Activated CD8-positive, alpha-beta memory T cell treated with anti-CD3 and anti-CD28 coated beads for 36 hours (primary cell): ENCODE measurements around the gene ABHD16A. TPM values are rescaled to one million over a fixed set of nuclear protein-coding genes. Genes with fewer than 3 reads are reported as not detected.

Experiments used
- CTCF ChIA-PET: fragments of 350-600 bp; sonication (Branson Sonifier 250); formaldehyde crosslinking; loops from one replicate; lab custom pipeline; 2021; ENCODE audit warnings: antibody characterized with exemption; lab: Charles Lee
- POLR2A ChIA-PET: fragments of 350-600 bp; sonication (Branson Sonifier 250); formaldehyde crosslinking; loops from one replicate; lab custom pipeline; 2021; ENCODE audit warnings: antibody characterized with exemption; lab: Charles Lee
- total RNA-seq, 2 experiments: library from RNA; stranded (reverse); gene quantifications; one replicate each; pipeline ENCODE4 v1.2.3, GENCODE V29; 2021

ABHD16A gene
- total RNA-seq, 2 experiments from 2014 or later = 30.1 to 32.0 TPM

- ChIA-PET CTCF (interaction anchor here (1.0 to 1.7 kb wide), 3 partner anchors 8 to 114 kb away, joined by 3 to 6 read pairs (median 4); partner anchors contain the start of genes ATP6V1G2 and BAG6), POLR2A (interaction anchor here (0.9 to 1.0 kb wide), 2 partner anchors 8 to 119 kb away, joined by 5 to 6 read pairs; partner anchors contain the start of genes BAG6 and DDX39B)
Observed at GRCh38 chr6:31660381-31661261, 42.5 kb downstream of the ABHD16A start, which contains the start of gene C6orf47. Gene C6orf47 (minus strand): TSS chr6:31660778. CDS start chr6:31659947, 831 bp downstream.

- CTCF ChIA-PET = interaction anchor here (0.8 to 1.7 kb wide), 3 partner anchors 8 to 70 kb away, joined by 3 to 6 read pairs (median 4); partner anchors contain the start of gene BAG6
Observed at GRCh38 chr6:31659649-31660380, 43.3 kb downstream of the ABHD16A start.

GRCh38 chr6:31658983-31659648 lies 44.0 kb downstream of the ABHD16A start:
- ChIA-PET POLR2A (interaction anchor here (0.6 to 1.1 kb wide), 3 partner anchors 176 to 1312 kb away, joined by 3 to 8 read pairs (median 4); partner anchors contain the start of gene DXO), CTCF (interaction anchor here (0.7 to 0.8 kb wide), 3 partner anchors 13 to 67 kb away, joined by 3 read pairs; no protein-coding TSS in a partner anchor)

More at GRCh38 chr6:31659649-31660380, 43.3 kb downstream of the ABHD16A start:
- POLR2A ChIA-PET = interaction anchor here (1.0 to 1.1 kb wide), 2 partner anchors 7 to 175 kb away, joined by 3 to 6 read pairs; partner anchors contain the start of gene BAG6

GRCh38 chr6:31658158-31658688 lies 44.9 kb downstream of the ABHD16A start:
- ChIA-PET POLR2A (interaction anchor here (0.7 kb wide), 1 partner anchor 1313 kb away, joined by 8 read pairs; no protein-coding TSS in a partner anchor), CTCF (interaction anchor here (0.7 to 0.9 kb wide), 2 partner anchors 66 to 164 kb away, joined by 3 read pairs; no protein-coding TSS in a partner anchor)

GRCh38 chr6:31657406-31658157 lies 45.5 kb downstream of the ABHD16A start:
- CTCF ChIA-PET = interaction anchor here (0.9 kb wide), 1 partner anchor 165 kb away, joined by 3 read pairs; no protein-coding TSS in a partner anchor
- POLR2A ChIA-PET = no interaction called here

DNA sequence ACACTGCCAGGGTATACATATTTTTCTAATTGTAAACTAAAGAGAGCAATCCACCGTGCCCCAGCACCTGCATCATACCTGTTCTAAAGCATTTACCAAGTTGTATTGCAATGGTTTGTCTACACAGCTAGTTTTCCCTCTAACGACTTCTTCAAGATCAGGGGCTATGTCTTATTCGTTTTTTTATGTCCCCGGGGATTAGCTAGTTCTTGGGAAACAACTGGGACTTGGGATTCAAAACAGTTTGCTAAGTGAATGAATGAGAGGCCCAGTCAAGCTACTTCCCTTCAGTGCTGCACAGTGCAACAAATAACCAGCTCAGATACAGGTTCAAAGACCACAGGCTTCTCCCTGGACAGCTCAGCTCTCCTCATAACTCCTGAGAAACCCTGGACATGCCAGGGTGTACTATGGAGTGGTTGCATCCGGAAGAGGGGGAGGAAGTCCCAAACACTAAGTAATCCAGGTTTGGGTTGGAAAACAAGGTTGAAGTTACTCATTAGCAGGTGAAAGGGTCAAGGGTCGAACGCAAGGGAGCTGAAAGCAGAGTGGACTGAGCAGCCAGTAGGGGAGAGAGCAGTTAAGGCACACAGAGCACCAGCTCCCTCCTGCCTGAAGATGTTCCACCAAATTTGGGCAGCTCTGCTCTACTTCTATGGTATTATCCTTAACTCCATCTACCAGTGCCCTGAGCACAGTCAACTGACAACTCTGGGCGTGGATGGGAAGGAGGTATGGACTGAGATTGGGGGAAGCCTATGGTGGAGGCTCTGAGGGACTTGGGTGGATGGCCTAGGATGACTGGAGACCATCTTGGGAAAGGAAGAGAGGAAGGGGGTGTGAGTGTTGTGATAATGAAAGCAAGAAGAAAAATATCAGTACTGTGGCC lies 47.5 kb downstream of the ABHD16A start, which contains the start of gene APOM:
TSS of gene APOM (plus strand) at position 546 of the 889 bp plus-strand sequence. CDS start at position 619, 73 bp downstream.
- POLR2A ChIA-PET = no interaction called here
- CTCF ChIA-PET = interaction anchor here (1.0 kb wide), 1 partner anchor 90 kb away, joined by 4 read pairs; no protein-coding TSS in a partner anchor

DNA sequence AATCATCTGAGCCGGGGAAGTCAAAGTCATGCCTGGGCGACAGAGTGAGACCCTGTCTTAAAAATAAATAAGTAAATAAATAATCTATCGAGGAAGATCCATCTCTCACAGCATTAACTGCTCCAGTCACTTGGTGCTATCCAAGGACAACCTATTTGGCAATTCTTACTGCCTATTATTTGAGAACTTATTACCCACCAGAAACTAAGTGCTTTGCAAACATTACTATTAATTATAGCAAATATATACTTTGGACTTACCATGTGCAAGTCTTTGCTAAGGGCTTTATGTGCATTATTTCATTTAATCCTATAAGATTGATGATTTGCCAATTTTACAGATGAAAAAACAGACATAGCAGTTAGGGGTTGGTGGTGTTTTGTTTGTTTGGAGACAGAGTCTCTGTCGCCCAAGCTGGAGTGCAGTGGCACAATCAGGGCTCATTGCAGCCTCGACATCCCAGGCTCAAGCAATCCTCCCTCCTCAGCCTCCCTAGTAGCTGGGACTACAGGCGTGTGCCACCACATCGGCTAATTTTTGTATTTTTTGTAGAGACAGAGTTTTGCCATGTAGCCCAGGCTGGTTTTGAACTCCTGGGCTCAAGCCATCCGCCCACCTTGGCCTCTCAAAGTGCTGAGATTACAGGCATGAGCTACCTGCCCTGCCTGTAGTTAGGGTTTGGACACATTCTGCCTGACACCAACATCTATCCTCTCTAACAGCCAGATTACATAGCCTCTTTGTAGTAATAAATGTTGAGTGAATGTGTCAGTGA lies 48.4 kb downstream of the ABHD16A start:
- ChIA-PET POLR2A (interaction anchor here (3.5 kb wide), 1 partner anchor 10 kb away, joined by 29 read pairs; the partner anchor contains the start of genes CSNK2B and GPANK1), CTCF (interaction anchor here (0.7 to 1.0 kb wide), 3 partner anchors 91 to 1298 kb away, joined by 3 to 4 read pairs (median 3); partner anchors contain the start of gene HLA-DMA)

DNA sequence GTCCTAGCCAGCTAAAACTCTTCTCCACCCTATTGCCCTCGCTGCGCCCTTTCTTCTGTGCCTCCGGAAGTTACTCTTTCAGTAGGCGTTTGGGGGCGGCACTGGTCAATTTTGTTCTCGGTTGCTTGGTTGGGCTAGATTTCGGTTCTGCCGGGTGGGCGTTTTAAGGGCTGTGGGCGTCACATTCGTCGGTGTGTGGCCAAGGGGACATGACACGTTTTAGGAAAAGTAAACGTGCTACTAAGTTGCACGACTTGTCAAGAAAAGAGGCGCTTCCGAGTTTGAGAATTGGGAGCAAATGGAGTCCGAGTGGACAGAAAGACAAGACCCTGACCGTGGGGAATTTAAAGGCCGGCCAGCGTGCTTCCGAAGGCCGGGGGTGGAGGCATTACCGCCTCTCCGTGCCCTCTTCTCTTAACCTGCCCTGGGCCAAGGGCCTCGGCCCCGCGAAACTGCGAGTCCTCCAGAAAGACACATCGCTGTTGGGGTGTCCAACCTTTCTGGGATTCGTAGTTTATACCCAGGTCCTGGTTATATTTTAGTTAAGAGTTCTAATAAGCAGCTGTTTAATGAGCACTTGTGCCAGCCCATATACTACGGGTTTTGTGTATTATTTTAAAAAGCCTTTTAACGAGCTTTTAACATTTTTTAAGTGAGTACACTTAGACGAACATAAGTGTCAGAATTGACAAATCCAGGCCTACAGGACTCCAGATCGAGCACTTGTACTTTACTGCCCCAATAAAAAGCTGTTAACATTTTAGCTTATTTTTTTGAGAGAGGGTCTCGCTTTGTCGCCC lies 50.0 kb downstream of the ABHD16A start:
- ChIA-PET CTCF (interaction anchor here (0.5 to 2.5 kb wide), 9 partner anchors 8 to 1085 kb away, joined by 3 to 21 read pairs (median 4); partner anchors contain the start of genes C6orf47, GPANK1 and LY6G5B), POLR2A (interaction anchor here (0.6 to 3.5 kb wide), 12 partner anchors 7 to 1315 kb away, joined by 3 to 29 read pairs (median 4); partner anchors contain the start of genes ABHD16A, C6orf47, CSNK2B and GPANK1)

- ChIA-PET CTCF (interaction anchor here (0.6 to 2.5 kb wide), 7 partner anchors 9 to 1667 kb away, joined by 3 to 21 read pairs (median 4); partner anchors contain the start of genes C6orf47, GPANK1, LY6G5B and NCR3), POLR2A (interaction anchor here (0.8 to 3.5 kb wide), 8 partner anchors 9 to 175 kb away, joined by 3 to 29 read pairs (median 4); partner anchors contain the start of genes ABHD16A, C6orf47, CSNK2B and GPANK1)
Observed at GRCh38 chr6:31651602-31652191, 51.4 kb downstream of the ABHD16A start.

- POLR2A ChIA-PET = no interaction called here
Observed at GRCh38 chr6:31645325-31645724, 57.8 kb downstream of the ABHD16A start.

GRCh38 chr6:31643818-31644454 lies 59.2 kb downstream of the ABHD16A start:
- CTCF ChIA-PET = interaction anchor here (1.2 to 1.3 kb wide), 2 partner anchors 9 to 19 kb away, joined by 3 to 4 read pairs; no protein-coding TSS in a partner anchor
- POLR2A ChIA-PET = interaction anchor here (0.9 kb wide), 1 partner anchor 26 kb away, joined by 3 read pairs; the partner anchor contains the start of gene LY6G5B

More at GRCh38 chr6:31645325-31645724, 57.8 kb downstream of the ABHD16A start:
- CTCF ChIA-PET = interaction anchor here (1.7 kb wide), 1 partner anchor 25 kb away, joined by 3 read pairs; the partner anchor contains the start of gene PRRC2A

DNA sequence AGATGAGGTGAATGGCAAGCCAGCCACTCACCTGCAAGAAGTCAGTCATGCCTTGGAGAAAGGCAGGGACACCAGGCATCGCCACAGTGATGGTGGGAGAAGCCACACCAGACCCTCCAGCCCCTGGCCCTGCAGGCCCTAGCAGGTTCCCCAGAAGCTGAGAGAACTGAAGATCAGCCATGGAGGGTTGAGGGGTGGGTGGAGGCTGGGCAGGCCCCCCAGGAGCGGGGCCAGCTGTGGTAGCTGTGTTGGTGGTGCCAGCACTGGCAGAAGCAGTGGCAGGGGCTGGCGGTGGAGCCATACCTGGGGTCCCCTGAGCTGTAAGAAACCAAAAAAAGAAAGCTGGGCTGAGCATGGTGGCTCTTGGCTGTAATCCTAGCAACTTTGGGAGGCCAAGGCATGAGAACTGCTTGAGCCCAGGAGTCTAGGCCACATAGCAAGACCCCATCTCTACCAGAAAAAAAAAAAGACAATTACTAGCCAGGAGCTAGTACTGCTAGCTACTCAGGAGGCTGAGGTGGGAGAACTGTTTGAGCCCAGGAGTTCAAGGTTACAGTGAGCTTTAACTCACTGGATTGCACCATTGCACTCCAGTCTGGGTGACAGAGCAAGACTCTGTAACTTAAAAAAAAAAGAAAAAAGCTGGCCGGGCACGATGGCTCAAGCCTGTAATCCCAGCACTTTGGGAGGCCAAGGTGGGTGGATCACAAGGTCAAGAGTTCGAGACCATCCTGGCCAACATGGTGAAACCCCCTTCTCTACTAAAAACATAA lies 60.1 kb downstream of the ABHD16A start:
- ChIA-PET POLR2A (interaction anchor here (0.9 kb wide), 1 partner anchor 27 kb away, joined by 3 read pairs; the partner anchor contains the start of gene LY6G5B), CTCF (interaction anchor here (1.3 kb wide), 1 partner anchor 10 kb away, joined by 3 read pairs; no protein-coding TSS in a partner anchor)
